HG03066 (cell line): ENCODE data around the gene SLC32A1.

ENCODE experiments used
- ATAC-seq: cut with Tn5 transposase; IDR thresholded peaks from one replicate; pipeline ENCODE4 v1.9.1; 2021; ENCODE audit warnings: low read depth; ENCODE audit not compliant: unreplicated experiment

The SLC32A1 gene

DNA sequence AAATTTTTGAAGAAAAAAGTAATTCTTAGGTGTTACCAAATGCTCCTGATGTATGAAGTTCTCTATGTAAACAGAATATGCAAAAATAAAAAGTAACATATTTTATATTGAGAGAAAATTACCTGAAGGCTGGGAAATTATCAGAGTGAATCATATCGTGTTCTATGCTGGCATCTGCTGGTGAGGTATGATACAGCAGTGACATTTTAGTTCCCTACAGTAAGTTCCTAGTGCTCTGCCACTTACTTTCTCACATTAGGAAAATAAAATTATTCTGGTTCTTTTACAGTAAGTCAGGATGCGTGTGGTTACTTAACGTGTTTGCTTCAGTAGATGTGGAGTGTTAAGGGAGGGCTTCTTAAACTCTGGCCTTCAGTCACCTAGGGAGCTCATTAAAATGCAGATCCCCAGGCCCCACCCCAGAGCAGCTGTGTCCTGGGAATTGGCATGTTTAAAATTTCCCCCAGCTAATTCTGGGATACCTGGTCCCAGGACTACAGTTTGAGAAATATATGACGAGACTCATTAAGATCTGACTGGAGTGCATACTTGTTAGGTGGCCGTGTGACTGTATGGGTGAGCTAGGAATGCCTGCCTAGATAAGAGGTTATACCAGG, 27.2 kb downstream of the SLC32A1 start:
- ATAC-seq, result no peak

DNA sequence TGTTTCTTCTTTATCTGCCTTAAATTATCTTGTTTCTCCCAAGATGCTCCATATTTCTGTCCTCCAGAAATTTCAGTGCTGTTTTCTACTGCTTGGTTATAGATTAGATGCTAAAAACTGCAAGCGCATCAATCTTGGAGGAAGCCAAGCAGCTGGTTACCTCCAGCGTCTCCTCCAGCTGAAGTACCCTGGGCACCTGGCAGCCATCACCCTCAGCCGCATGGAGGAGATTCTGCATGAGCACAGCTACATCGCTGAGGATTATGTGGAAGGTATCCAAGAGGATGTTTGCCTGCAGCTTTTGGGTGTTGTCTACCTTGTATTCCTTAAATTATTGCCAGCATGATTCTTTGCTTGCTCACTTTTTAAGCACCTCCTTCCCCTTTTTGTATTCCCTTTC, 27.7 kb downstream of the SLC32A1 start:
- no peak for ATAC-seq

DNA sequence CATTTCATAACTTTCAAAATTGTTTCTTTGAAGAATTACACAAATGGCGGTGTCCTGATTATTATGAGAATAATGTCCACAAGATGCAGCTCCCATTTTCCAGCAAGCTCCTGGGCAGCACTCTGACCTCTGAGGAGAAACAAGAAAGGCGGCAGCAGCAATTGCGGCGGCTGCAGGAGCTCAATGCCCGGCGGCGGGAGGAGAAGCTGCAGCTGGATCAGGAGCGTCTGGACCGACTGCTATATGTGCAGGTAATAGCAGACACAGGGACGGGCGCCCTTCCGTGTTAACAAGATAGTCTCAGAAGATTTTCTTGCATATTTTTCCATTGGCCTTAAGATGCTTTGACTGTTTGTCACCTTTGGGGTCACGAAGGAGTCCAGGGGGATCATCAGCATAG, 30.6 kb downstream of the SLC32A1 start:
- ATAC-seq, result no peak

DNA sequence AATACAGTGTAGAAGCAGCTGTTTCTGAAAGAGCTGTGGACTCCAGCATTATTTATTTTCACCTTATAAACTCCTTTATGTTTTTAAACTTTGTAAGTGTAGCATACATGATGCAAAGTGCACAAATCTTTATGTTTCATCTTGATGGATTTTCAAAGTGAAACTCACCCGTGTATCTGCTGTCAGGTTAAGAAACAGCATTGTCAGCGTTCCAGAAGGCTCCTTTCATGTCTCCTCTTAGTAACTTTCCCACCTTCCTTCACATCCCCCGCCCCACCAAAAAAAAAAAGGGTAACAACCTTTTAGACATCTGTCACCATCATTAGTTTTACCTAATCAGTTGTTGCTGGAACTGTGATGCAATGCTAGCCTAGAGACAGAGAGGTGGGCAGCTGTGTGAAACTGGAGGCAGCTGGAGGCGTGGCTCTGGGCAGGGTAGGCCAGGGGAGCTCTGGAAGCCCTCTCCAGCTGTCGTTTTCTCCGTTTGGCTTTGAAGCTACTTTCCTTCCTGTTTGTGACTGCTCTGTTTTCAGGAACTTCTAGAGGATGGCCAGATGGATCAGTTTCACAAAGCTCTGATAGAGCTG, 31.1 kb downstream of the SLC32A1 start:
- no peak for ATAC-seq

DNA sequence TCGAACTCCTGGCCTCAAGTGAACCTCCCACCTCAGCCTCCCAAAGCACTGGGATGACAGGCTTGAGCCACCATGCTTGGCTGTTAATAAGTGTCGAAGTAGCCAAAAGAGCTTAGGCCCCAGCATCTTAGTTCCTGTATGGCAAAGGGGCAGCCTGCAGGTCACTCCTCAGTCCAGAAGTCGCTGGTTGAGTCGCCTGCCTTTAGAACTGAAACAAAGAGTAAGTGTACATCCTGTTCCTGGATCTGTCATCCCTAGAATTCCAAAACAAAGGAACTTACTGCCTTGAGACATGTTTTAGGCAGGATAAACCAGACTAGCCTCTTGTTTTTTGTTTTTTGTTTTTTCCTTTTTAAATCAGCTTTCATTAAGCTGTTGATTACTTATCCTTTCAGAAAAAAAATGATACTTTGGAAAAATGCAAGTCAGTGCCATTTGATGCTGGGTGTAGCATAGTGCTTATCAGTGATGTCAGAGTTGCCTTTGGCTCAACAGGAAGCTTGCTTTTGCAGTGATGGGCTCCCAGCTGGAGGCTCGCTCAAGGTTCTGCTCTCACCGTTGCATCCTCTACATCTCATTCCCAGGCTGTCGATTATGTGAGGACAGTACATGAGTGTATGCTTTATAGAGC, 33.0 kb downstream of the SLC32A1 start:
- ATAC-seq, result no peak

DNA sequence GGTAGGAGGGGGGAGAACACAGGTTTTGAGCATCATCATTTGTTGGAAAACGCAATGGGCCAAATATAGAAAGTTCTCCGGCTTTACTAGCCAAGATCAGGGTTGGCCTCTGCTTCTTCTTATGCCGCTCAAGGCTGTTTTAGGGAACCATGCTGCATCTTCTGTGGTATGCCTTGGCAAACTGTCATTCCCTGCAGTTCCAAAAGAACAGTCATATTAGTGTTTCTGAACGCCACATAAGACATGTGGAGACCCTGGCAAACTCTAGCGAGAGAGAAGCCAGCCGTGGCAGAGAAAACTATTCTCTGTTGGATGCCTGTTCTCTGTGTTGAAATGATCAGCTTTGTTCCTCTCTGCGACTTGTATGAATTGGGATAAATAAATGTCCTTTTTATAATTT, 34.8 kb downstream of the SLC32A1 start:
- ATAC-seq, result no peak

DNA sequence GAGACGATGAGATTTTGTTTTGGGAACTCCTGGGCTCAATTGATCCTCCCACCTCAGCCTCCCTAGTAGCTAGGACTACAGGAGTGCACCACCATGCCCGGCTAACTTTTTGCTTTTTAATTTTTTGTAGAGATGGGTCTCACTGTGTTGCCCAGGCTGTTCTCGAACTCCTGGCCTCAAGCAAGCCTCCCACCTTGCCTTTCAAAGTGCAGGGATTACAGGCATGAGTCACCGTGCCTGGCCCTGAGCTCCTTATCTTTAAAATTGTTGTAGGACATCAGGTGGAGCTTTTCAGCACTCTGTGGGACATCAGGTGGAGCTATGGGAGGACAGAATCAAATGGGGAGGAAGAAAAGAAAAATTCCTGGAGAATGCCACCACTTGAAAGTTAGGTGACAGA, 36.7 kb downstream of the SLC32A1 start:
- ATAC-seq, result no peak

DNA sequence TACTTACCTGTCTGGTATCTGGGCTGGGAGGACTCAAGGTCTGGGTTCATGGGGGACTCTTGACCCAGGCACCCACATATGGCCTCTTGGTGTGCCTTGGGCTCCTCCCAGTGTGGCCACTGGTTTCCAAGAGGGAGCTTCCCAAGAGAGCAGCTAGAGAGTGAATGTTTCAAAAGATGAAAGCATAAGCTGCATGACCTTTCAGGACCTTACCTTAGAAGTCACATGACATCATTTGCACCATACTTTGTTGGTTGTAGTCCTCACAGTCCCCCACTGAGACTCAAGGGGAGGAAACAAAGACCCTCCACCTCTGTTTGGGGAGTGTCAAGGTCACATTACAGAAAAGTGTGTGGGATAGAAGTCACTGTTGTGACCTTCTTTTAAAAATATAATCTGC, 37.9 kb downstream of the SLC32A1 start:
- ATAC-seq, result no peak

DNA sequence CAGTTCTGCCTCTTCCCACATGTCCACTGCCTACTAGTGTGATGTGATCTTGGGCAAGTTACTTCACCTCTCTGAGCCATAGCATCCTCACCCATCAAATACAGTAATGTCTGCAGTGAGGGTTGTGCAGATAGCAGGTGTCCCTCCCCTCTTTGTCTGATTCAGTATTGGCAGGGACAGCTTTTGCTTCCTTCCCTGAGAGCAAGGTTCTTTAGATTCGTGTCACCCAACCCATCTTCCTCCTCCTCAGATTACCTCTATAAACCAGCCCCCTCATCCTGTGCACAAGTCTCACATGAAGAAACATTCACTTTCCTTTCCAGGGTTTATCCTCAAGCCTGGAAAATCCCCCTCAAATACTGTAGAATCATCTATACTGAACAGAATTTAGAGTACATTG, 39.3 kb downstream of the SLC32A1 start:
- ATAC-seq, result no peak

DNA sequence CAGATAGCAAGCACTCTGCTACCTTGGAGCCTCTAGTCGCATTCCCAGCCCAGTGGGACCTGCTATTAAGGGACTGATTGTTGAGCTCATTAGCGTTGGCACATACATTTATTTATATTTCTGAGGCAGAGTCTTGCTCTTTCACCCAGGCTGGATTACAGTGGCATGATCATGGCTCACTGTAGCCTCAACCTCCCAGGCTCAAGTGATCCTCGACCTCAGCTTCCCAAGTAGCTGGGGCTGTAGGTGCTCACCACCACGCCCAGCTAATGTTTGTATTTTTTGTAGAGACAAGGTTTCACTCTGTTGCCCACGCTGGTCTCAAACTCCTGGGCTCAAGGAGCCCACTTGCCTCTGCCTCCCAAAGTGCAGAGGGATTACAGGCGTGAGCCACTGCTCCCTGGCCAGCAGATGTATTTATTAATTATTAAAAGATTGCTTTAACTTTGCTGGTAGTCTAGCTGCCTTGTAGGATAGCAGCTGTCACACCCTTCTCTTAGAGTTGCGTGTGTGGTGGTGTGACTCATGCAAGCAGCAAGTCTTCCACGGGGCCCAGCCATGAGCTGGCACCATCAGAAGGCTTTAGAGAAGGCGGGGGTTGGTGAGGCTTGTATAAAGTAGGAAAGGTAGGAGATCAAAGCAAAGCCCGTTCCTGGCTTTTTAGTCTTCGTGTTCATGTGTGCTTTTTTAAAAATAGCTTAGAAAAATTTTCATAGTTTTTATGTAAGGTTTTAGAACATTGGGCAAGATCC, 40.5 kb downstream of the SLC32A1 start:
- no peak for ATAC-seq

DNA sequence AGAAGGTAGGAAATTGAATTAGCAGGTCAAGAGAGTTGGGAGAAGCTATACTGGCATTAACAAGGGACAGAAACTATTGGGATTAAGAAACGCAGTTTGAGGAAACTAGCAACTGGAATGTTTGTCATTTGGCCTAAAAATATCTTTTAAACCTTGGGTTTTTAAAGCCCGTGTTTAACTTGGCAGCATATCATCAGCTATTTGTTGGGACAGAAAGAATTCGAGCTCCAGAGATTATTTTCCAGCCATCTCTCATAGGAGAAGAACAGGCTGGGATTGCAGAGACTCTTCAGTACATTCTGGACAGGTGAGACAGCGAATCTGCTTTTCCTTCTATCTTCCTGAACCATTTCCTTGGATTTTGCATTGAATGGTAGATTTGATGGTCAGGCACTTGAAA, 41.8 kb downstream of the SLC32A1 start:
- no peak for ATAC-seq

DNA sequence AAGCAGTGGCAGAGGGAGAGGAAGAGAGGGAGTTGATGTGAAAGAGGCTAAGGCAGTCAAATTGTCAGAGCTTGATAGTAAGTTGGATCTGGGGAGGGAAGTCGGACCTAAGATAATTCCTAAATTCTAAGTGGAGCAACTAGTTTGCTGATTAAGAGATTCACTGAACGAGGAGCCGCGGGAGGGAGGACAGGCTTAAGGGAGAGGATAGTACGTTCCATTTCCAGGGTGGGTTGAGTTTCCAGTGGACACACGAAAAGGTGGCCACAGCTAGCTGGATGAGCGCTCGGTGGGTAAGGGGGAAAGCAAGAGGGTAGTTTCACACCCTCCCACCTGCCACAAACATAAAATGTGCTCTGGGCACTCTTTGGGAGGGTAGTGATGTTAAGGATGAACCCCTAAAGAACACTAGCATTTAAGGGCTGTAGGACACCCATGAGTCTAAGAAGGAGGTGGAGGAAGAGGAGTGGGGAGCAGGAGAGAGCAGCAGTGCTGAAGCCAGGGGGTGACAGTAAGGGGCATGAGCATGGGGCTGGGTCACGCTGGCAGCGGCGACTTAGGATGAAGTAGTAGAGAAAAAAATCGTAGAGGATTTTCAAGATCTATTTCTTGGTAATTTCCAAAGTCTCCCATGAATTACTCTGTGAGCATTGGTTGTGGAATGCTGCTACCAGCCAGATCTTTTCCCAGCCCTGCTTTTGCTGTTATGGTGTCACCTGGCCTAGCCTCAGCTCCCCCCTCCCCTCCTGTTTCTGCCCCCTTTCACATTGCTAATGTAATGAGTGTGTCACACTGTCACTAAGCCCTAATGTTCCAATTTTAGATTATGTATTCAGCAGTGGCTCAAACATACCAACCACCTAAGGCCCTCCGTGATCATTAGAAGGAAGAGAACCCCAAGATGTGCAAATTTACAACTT, 45.4 kb downstream of the SLC32A1 start:
- ATAC-seq, result no peak

DNA sequence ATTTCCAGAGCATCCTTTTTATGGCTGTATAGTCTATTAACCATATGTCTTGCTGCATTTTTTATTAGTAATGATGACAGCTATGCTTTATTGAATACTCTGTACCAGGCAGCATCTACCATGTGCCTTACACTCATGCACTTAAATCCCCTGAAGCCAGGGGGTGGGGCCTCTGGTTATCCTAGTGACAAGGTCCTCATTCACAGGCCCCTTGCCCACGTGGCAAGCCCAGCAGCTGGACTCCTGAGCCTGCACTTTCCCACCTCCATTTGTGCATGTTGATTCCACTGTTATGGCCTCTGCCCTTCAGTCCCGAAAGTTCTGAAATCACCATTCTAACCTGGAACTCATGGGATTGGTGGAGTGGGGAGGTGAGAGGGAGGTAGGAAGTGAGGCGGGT, 46.3 kb downstream of the SLC32A1 start:
- ATAC-seq, result no peak

DNA sequence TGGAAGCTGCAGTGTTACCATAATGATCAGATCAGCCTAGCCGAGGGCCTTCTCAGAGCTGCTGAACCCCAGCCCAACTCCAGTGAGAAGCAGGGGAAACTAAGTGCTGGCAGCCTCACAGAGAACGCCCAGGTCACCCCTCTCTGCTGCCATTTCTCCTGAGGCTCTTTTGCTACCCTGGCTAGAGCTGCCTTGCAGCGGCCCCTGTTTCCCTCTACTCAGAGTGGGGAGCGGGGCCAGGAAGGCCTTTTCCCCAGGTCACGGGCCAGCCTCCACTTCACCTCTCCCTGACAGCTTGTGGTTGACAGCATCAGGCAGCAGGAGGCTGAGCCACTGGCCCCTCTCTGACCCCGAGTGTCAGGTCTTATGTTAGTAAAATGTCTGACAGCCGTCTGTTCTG, 46.7 kb downstream of the SLC32A1 start:
- ATAC-seq, result no peak

DNA sequence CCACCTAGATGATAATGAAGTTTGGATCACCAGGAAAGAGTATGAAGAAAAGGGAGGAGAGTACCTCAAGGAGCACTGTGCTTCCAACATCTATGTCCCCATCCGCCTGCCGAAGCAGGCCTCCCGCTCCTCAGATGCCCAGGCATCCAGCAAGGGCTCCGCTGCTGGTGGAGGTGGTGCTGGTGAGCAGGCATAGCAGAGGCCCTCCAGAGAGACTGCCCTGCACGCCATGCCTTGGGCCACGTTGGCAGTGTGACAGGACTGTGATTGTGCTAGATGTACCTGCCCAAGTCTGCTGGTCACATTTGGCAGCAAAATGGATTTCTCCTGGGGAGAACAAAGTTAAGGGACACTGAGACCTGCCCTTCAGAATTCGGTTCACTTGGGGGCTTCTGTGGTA, 47.3 kb downstream of the SLC32A1 start:
- ATAC-seq, result no peak

DNA sequence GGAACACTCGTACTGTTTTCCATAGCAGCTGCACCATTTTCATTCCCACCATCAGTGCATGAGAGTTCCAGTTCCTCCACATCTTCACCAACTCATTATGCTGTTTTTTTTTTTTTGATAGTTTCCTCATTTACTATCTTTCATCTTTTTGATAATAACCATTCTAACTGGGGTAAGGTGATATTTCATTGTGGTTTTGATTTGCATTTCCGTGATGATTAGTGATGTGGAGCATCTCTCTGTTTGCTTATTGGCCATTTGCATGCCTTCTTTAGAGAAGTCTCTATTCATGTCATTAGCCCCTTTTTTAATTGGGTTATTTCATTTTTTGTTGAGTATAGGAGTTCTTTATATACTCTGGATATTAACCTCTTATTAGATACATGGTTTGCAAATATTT, 49.9 kb downstream of the SLC32A1 start:
- no peak for ATAC-seq

DNA sequence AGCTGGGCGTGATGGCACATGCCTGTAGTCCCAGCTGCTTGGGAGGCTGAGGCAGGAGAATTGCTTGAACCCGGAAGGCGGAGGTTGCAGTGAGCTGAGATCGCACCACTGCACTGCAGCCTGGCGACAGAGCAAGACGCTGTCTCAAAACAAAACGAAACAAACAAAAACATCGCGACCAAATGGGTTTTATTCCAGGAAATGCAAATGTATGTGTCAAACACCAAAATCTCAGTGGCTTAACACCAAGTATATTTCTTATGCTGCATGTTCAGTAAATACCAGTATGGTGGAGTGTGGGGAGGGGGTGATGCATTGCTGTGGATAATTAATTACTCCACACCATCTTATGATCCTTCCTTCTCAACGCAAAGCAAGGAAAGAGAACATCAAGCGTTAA, 52.1 kb downstream of the SLC32A1 start:
- ATAC-seq, result no peak
